NCI-H345 treated with DMSO at 0.1 percent for 48 hours (cell line): Measurements from ENCODE around the gene RNF181.
"Not testable (repeated sequence)": the region's sequence is repeated elsewhere in the genome, so short reads cannot be mapped to it uniquely, and the experiment has no call there.

ENCODE experiments used
- DNase-seq: peaks from one replicate; lab custom pipeline; 2025; ENCODE audit not compliant: unreplicated experiment; lab: John Stamatoyannopoulos, UW

RNF181 gene

DNA sequence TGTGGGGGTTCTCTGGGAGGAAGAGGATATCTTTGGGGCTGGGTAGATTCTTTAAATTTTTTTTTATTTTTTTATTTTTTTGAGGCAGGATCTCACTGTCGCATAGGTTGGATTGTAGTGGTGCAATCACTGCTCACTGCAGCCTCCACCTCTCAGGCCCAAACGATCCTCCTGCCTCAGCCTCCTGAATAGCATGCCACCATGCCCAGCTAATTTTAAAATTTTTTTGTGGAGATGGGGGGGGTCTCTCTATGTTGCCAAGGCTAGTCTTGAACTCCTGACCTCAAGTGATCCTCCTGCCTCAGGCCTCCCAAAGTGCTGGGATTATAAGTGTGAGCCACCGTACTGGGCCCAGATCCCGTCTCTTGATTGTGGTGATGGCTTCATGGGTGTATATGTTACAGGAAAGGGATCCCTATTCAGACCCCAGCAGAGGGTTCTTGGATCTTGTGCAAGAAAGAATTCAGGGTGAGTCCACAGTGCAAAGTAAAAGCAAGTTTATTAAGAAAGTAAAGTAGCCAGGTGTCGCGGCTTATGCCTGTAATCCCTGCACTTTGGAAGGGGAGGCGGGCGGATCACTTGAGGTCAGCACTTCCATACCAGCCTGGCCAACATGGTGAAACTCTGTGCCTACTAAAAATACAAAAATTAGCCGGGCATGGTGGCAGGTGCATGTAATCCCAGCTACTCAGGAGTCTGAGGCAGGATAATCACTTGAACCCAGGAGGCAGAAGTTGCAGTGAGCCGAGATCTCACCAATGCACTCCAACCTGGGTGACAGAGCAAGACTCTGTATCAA, 18.4 kb downstream of the RNF181 start:
- no peak for DNase-seq

DNA sequence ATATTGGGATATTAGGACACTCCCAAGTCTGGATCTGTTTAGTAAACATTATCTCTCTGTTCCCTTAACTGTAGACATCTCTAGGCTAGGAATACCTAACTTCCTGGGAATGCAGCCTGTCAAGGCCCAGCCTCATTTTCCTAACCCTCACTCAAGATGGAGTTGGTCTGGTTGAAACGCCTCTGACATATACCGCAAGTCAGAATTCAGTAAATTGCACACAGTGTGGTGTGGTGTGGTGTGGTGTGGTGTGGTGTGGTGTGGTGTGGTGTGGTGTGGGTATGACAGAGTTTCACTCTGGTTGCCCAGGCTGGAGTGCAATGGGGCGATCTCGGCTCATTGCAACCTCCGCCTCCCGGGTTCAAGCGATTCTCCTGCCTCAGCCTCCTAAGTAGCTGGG, 19.2 kb downstream of the RNF181 start:
- not testable (repeated sequence) for DNase-seq

- no peak for DNase-seq
Observed at GRCh38 chr2:85615413-85615728, 19.8 kb downstream of the RNF181 start.

GRCh38 chr2:85617723-85618122, 22.2 kb downstream of the RNF181 start:
- not testable (repeated sequence) for DNase-seq

- DNase-seq: no peak
Observed at GRCh38 chr2:85619617-85620016, 24.1 kb downstream of the RNF181 start.

GRCh38 chr2:85621338-85621737, 25.8 kb downstream of the RNF181 start:
- DNase-seq: no peak

DNA sequence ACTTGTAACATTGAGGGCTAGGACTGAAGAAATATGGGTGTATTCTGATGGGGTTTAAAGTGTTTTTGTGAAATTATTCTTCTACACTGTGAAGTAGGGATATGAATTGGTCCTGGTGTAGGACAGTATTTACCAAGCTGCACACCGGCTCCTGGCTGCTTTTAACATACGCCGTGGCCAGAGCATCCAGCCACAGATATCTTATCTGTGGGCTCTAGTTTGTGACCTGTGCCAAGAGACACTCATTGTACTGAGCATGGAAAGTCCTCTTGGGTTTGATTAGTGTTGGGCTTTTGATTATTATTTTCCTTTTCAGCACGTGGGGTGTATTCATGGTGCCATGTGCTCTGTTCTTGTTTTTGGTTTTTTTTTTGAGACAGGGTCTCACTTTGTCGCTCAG, 28.4 kb downstream of the RNF181 start:
- DNase-seq: no peak

GRCh38 chr2:85628658-85629057, 33.1 kb downstream of the RNF181 start:
- DNase-seq: no peak

GRCh38 chr2:85631316-85631715, 35.8 kb downstream of the RNF181 start:
- no peak for DNase-seq

- no peak for DNase-seq
Observed at GRCh38 chr2:85635011-85635410, 39.5 kb downstream of the RNF181 start.

DNA sequence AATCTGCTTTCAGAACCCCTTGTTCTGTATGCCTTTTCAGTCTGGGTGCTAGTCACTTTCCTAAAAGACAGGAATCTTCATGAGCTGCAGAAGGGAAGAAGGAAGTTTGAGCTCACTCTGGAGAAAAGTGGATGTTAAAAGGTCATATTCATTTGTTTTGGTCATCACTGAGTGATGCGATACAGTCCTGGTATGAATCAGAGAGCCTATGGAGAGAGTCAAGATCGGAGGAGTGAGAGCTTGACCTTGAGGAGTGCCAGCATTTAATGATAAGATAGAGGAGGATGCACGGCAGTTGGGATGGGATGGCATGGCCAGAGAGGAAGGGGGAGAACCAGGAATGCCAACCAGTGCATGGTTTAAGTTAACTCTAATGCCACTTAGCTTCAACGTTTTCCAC, 40.1 kb downstream of the RNF181 start:
- DNase-seq: no peak

- DNase-seq: no peak
Observed at GRCh38 chr2:85642725-85643124, 47.2 kb downstream of the RNF181 start.

GRCh38 chr2:85644909-85645308, 49.4 kb downstream of the RNF181 start:
- DNase-seq: no peak

- no peak for DNase-seq
Observed at GRCh38 chr2:85646166-85646565, 50.6 kb downstream of the RNF181 start.
